ENCODE results near the gene MYL6B.

The MYL6B gene

GRCh38 chr12:56158029-56158925 lies 5.9 kb downstream of the MYL6B start, which contains the start of gene MYL6:
TSS of gene MYL6 (plus strand) at chr12:56158359. CDS start at chr12:56158402, 43 bp downstream.
- peak within 1 kb of the TSS; percentile 99 to 100 for H3K9ac ChIP-seq (ENCODE audit: low read depth in 1 of 2, low read length in 2 of 2)
- peaks cover 33 to 38% of the 10 kb centered on the region in 2 donors for H3K36me3 ChIP-seq (ENCODE audit: control insufficient read depth in 1 of 2, insufficient read depth in 2 of 2, low read length in 2 of 2)
- peak within 1 kb of the TSS; percentile 96 for H3K27ac ChIP-seq (ENCODE audit: low read depth, low read length)
- H3K9me3 ChIP-seq (ENCODE audit: control insufficient read depth in 1 of 2, low read length in 2 of 2): no peaks in the 10 kb centered on the region
- no peaks in the 10 kb centered on the region for H3K27me3 ChIP-seq (ENCODE audit: control insufficient read depth in 1 of 2, insufficient read depth in 2 of 2, low read length in 2 of 2)
- peak within 1 kb of the TSS; percentile 86 to 93 for H3K4me3 ChIP-seq (ENCODE audit: low read depth in 1 of 2, low read length in 2 of 2)
- H3K4me1 ChIP-seq (ENCODE audit: control insufficient read depth in 1 of 2, insufficient read depth in 2 of 2, low read length in 2 of 2): peaks cover 35 to 48% of the 10 kb centered on the region in 2 donors

GRCh38 chr12:56158926-56159461 lies 6.6 kb downstream of the MYL6B start:
- Histone ChIP-seq H3K4me3 (ENCODE audit: low read depth in 1 of 2, low read length in 2 of 2) (peak overlapping the region; percentile 86 to 93), H3K27ac (ENCODE audit: low read depth, low read length) (peak overlapping the region; percentile 96), H3K27me3 (ENCODE audit: control insufficient read depth in 1 of 2, insufficient read depth in 2 of 2, low read length in 2 of 2) (no peaks in the 10 kb centered on the region), H3K9ac (ENCODE audit: low read depth in 1 of 2, low read length in 2 of 2) (peak overlapping the region; percentile 99 to 100), H3K9me3 (ENCODE audit: control insufficient read depth in 1 of 2, low read length in 2 of 2) (no peaks in the 10 kb centered on the region), H3K4me1 (ENCODE audit: control insufficient read depth in 1 of 2, insufficient read depth in 2 of 2, low read length in 2 of 2) (peaks cover 33 to 45% of the 10 kb centered on the region in 2 donors), H3K36me3 (ENCODE audit: control insufficient read depth in 1 of 2, insufficient read depth in 2 of 2, low read length in 2 of 2) (peaks cover 38 to 41% of the 10 kb centered on the region in 2 donors)

- peak overlapping the region; percentile 96 for H3K27ac ChIP-seq (ENCODE audit: low read depth, low read length)
- peaks cover 38 to 47% of the 10 kb centered on the region in 2 donors for H3K36me3 ChIP-seq (ENCODE audit: control insufficient read depth in 1 of 2, insufficient read depth in 2 of 2, low read length in 2 of 2)
- peaks cover 33 to 45% of the 10 kb centered on the region in 2 donors for H3K4me1 ChIP-seq (ENCODE audit: control insufficient read depth in 1 of 2, insufficient read depth in 2 of 2, low read length in 2 of 2)
These were observed 7.2 kb downstream of the MYL6B start for GRCh38 chr12:56159482-56160192.

GRCh38 chr12:56160193-56160763 lies 7.9 kb downstream of the MYL6B start:
- Histone ChIP-seq H3K9ac (ENCODE audit: low read depth in 1 of 2, low read length in 2 of 2) (peak overlapping the region; percentile 99 to 100), H3K27me3 (ENCODE audit: control insufficient read depth in 1 of 2, insufficient read depth in 2 of 2, low read length in 2 of 2) (no peaks in the 10 kb centered on the region), H3K27ac (ENCODE audit: low read depth, low read length) (peak overlapping the region; percentile 96), H3K4me1 (ENCODE audit: control insufficient read depth in 1 of 2, insufficient read depth in 2 of 2, low read length in 2 of 2) (peaks cover 29 to 40% of the 10 kb centered on the region in 2 donors), H3K9me3 (ENCODE audit: control insufficient read depth in 1 of 2, low read length in 2 of 2) (no peaks in the 10 kb centered on the region), H3K36me3 (ENCODE audit: control insufficient read depth in 1 of 2, insufficient read depth in 2 of 2, low read length in 2 of 2) (peaks cover 38 to 52% of the 10 kb centered on the region in 2 donors), H3K4me3 (ENCODE audit: low read depth in 1 of 2, low read length in 2 of 2) (peak overlapping the region; percentile 86 to 93)

More at GRCh38 chr12:56159482-56160192, 7.2 kb downstream of the MYL6B start:
- H3K4me3 ChIP-seq (ENCODE audit: low read depth in 1 of 2, low read length in 2 of 2): peak overlapping the region; percentile 86 to 93
- H3K27me3 ChIP-seq (ENCODE audit: control insufficient read depth in 1 of 2, insufficient read depth in 2 of 2, low read length in 2 of 2): no peaks in the 10 kb centered on the region
- H3K9ac ChIP-seq (ENCODE audit: low read depth in 1 of 2, low read length in 2 of 2): peak overlapping the region; percentile 99 to 100
- no peaks in the 10 kb centered on the region for H3K9me3 ChIP-seq (ENCODE audit: control insufficient read depth in 1 of 2, low read length in 2 of 2)

- peak overlapping the region; percentile 99 to 100 for H3K9ac ChIP-seq (ENCODE audit: low read depth in 1 of 2, low read length in 2 of 2)
- peaks cover 38 to 59% of the 10 kb centered on the region in 2 donors for H3K36me3 ChIP-seq (ENCODE audit: control insufficient read depth in 1 of 2, insufficient read depth in 2 of 2, low read length in 2 of 2)
- H3K4me1 ChIP-seq (ENCODE audit: control insufficient read depth in 1 of 2, insufficient read depth in 2 of 2, low read length in 2 of 2): peaks cover 25 to 33% of the 10 kb centered on the region in 2 donors
- H3K4me3 ChIP-seq (ENCODE audit: low read depth in 1 of 2, low read length in 2 of 2): peak overlapping the region; percentile 86 to 93
- no peaks in the 10 kb centered on the region for H3K9me3 ChIP-seq (ENCODE audit: control insufficient read depth in 1 of 2, low read length in 2 of 2)
- H3K27me3 ChIP-seq (ENCODE audit: control insufficient read depth in 1 of 2, insufficient read depth in 2 of 2, low read length in 2 of 2): no peaks in the 10 kb centered on the region
- H3K27ac ChIP-seq (ENCODE audit: low read depth, low read length): peak overlapping the region; percentile 96
These were observed 8.7 kb downstream of the MYL6B start for GRCh38 chr12:56160894-56161689.

- no peaks in the 10 kb centered on the region for H3K9me3 ChIP-seq (ENCODE audit: control insufficient read depth in 1 of 2, low read length in 2 of 2)
- peaks cover 38 to 65% of the 10 kb centered on the region in 2 donors for H3K36me3 ChIP-seq (ENCODE audit: control insufficient read depth in 1 of 2, insufficient read depth in 2 of 2, low read length in 2 of 2)
- no peaks in the 10 kb centered on the region for H3K27me3 ChIP-seq (ENCODE audit: control insufficient read depth in 1 of 2, insufficient read depth in 2 of 2, low read length in 2 of 2)
- no peak overlapping the region for H3K27ac ChIP-seq (ENCODE audit: low read depth, low read length)
- H3K4me1 ChIP-seq (ENCODE audit: control insufficient read depth in 1 of 2, insufficient read depth in 2 of 2, low read length in 2 of 2): peaks cover 25 to 33% of the 10 kb centered on the region in 2 donors
- H3K4me3 ChIP-seq (ENCODE audit: low read depth in 1 of 2, low read length in 2 of 2): no peak overlapping the region
- H3K9ac ChIP-seq (ENCODE audit: low read depth in 1 of 2, low read length in 2 of 2): peak overlapping the region; percentile 99 to 100
These were observed 9.4 kb downstream of the MYL6B start for GRCh38 chr12:56161690-56162351.

GRCh38 chr12:56162468-56163290 lies 10.3 kb downstream of the MYL6B start:
- Histone ChIP-seq H3K4me1 (ENCODE audit: control insufficient read depth in 1 of 2, insufficient read depth in 2 of 2, low read length in 2 of 2) (peaks cover 25 to 28% of the 10 kb centered on the region in 2 donors), H3K27me3 (ENCODE audit: control insufficient read depth in 1 of 2, insufficient read depth in 2 of 2, low read length in 2 of 2) (no peaks in the 10 kb centered on the region), H3K36me3 (ENCODE audit: control insufficient read depth in 1 of 2, insufficient read depth in 2 of 2, low read length in 2 of 2) (peaks cover 42 to 73% of the 10 kb centered on the region in 2 donors), H3K4me3 (ENCODE audit: low read depth in 1 of 2, low read length in 2 of 2) (no peak overlapping the region), H3K9ac (ENCODE audit: low read depth in 1 of 2, low read length in 2 of 2) (peak overlapping the region in 1 of 2 donors; percentile 5), H3K27ac (ENCODE audit: low read depth, low read length) (no peak overlapping the region), H3K9me3 (ENCODE audit: control insufficient read depth in 1 of 2, low read length in 2 of 2) (no peaks in the 10 kb centered on the region)

GRCh38 chr12:56163533-56164344 lies 11.4 kb downstream of the MYL6B start:
- Histone ChIP-seq H3K27me3 (ENCODE audit: control insufficient read depth in 1 of 2, insufficient read depth in 2 of 2, low read length in 2 of 2) (no peaks in the 10 kb centered on the region), H3K4me1 (ENCODE audit: control insufficient read depth in 1 of 2, insufficient read depth in 2 of 2, low read length in 2 of 2) (peaks cover 25 to 28% of the 10 kb centered on the region in 2 donors), H3K36me3 (ENCODE audit: control insufficient read depth in 1 of 2, insufficient read depth in 2 of 2, low read length in 2 of 2) (peaks cover 46 to 83% of the 10 kb centered on the region in 2 donors), H3K9me3 (ENCODE audit: control insufficient read depth in 1 of 2, low read length in 2 of 2) (no peaks in the 10 kb centered on the region), H3K4me3 (ENCODE audit: low read depth in 1 of 2, low read length in 2 of 2) (no peak overlapping the region), H3K27ac (ENCODE audit: low read depth, low read length) (no peak overlapping the region), H3K9ac (ENCODE audit: low read depth in 1 of 2, low read length in 2 of 2) (no peak overlapping the region)

Data from duodenal mucosa (tissue), 2 donors.